ENCODE results near the gene FNDC3A.
"Not testable (repeated sequence)": the region's sequence is repeated elsewhere in the genome, so short reads cannot be mapped to it uniquely, and the experiment has no call there.

FNDC3A gene

GRCh38 chr13:49044836-49045235 is 69.1 kb downstream of the FNDC3A start:
- DNase-seq (ENCODE audit: low spot score): no peak

- no peak for DNase-seq (ENCODE audit: low spot score)
These were observed 70.3 kb downstream of the FNDC3A start for GRCh38 chr13:49046002-49046401.

- no peak for DNase-seq (ENCODE audit: low spot score)
These were observed 70.8 kb downstream of the FNDC3A start for GRCh38 chr13:49046519-49046918.

GRCh38 chr13:49052813-49053212 is 77.1 kb downstream of the FNDC3A start:
- no peak for DNase-seq (ENCODE audit: low spot score)

GRCh38 chr13:49053215-49053614 is 77.5 kb downstream of the FNDC3A start:
- no peak for DNase-seq (ENCODE audit: low spot score)

GRCh38 chr13:49053906-49054305 is 78.2 kb downstream of the FNDC3A start:
- DNase-seq (ENCODE audit: low spot score): no peak

GRCh38 chr13:49055021-49055420 is 79.3 kb downstream of the FNDC3A start:
- DNase-seq (ENCODE audit: low spot score): no peak

- no peak for DNase-seq (ENCODE audit: low spot score)
These were observed 81.5 kb downstream of the FNDC3A start for GRCh38 chr13:49057176-49057575.

GRCh38 chr13:49058761-49059160 is 83.0 kb downstream of the FNDC3A start:
- no peak for DNase-seq (ENCODE audit: low spot score)

- no peak for DNase-seq (ENCODE audit: low spot score)
These were observed 85.1 kb downstream of the FNDC3A start for GRCh38 chr13:49060678-49061387.

- not testable (repeated sequence) for DNase-seq (ENCODE audit: low spot score)
These were observed 85.7 kb downstream of the FNDC3A start for GRCh38 chr13:49061388-49061752.

GRCh38 chr13:49062297-49062896 is 86.7 kb downstream of the FNDC3A start:
- DNase-seq (ENCODE audit: low spot score): no peak

GRCh38 chr13:49063011-49063410 is 87.3 kb downstream of the FNDC3A start:
- no peak for DNase-seq (ENCODE audit: low spot score)

- no peak for DNase-seq (ENCODE audit: low spot score)
These were observed 87.8 kb downstream of the FNDC3A start for GRCh38 chr13:49063497-49063896.

- no peak for DNase-seq (ENCODE audit: low spot score)
These were observed 88.8 kb downstream of the FNDC3A start for GRCh38 chr13:49064476-49064875.

- no peak for DNase-seq (ENCODE audit: low spot score)
These were observed 91.1 kb downstream of the FNDC3A start for GRCh38 chr13:49066856-49067255.

GRCh38 chr13:49068498-49068897 is 92.8 kb downstream of the FNDC3A start:
- not testable (repeated sequence) for DNase-seq (ENCODE audit: low spot score)

GRCh38 chr13:49070021-49070420 is 94.3 kb downstream of the FNDC3A start:
- DNase-seq (ENCODE audit: low spot score): not testable (repeated sequence)

GRCh38 chr13:49071341-49071937 is 95.7 kb downstream of the FNDC3A start:
- DNase-seq (ENCODE audit: low spot score): no peak

GRCh38 chr13:49082653-49083536 is 107.2 kb downstream of the FNDC3A start:
- DNase-seq (ENCODE audit: low spot score): no peak

- no peak for DNase-seq (ENCODE audit: low spot score)
These were observed 109.2 kb downstream of the FNDC3A start for GRCh38 chr13:49084961-49085360.

GRCh38 chr13:49086722-49087121 is 111.0 kb downstream of the FNDC3A start:
- no peak for DNase-seq (ENCODE audit: low spot score)

- DNase-seq (ENCODE audit: low spot score): no peak
These were observed 117.7 kb downstream of the FNDC3A start for GRCh38 chr13:49093376-49093775.
